Tibial artery (tissue), 4 donors: Measurements from ENCODE around the gene HAS3.
A peak's percentile ranks its signal among the peaks of the same experiment; 100 is the strongest.
"Not testable (repeated sequence)": the region's sequence is repeated elsewhere in the genome, so short reads cannot be mapped to it uniquely, and the experiment has no call there.

Source experiments
- DNase-seq, 2 donors: peaks; one replicate each; pipeline ENCODE4 v3.0.0-alpha.2; 2019
- H3K27ac ChIP-seq, 2 donors: fragments of 200-600 bp; sonication (generic) in 1 of 2; 1 replicate in 1 of 2; 2 replicates in 1 of 2; pipeline ENCODE4 v1.5.1; 2018 to 2019; ENCODE audit warnings: mild to moderate bottlenecking in 1 of 2
- H3K27me3 ChIP-seq, 2 donors: fragments of 200-600 bp; sonication (generic) in 1 of 2; one replicate each; pipeline versions ENCODE4 v1.5.1 to v1.6.0; 2016 to 2019
- H3K36me3 ChIP-seq, 3 donors: fragments of 200-600 bp; sonication (generic) in 2 of 3; one replicate each; pipeline ENCODE4 v1.5.1; 2016 to 2019; ENCODE audit warnings: mild to moderate bottlenecking in 2 of 3
- H3K4me1 ChIP-seq, 4 donors: fragments of 200-600 bp; sonication (generic) in 2 of 4; 1 replicate in 3 of 4; 2 replicates in 1 of 4; pipeline ENCODE4 v1.5.1; 2016 to 2019
- H3K4me3 ChIP-seq, 2 donors: fragments of 200-600 bp; sonication (generic) in 1 of 2; 1 replicate in 1 of 2; 2 replicates in 1 of 2; pipeline ENCODE4 v1.5.1; 2018 to 2019; ENCODE audit warnings: mild to moderate bottlenecking in 2 of 2
- H3K9me3 ChIP-seq, 3 donors: fragments of 200-600 bp; sonication (generic) in 1 of 3; one replicate each; pipeline ENCODE4 v1.5.1; 2016 to 2019
- CTCF ChIP-seq, 2 experiments: fragments of 200-600 bp in 1 of 2; fragments of 450-650 bp in 1 of 2; IDR thresholded peaks; one replicate each; pipeline ENCODE4 v1.5.1; 2017 to 2019; ENCODE audit warnings: antibody characterized with exemption in 2 of 2, mild to moderate bottlenecking in 1 of 2, moderate library complexity in 1 of 2
- intact Hi-C: fragments of 100-400 bp; cut with DNase I; formaldehyde crosslinking; loops from one replicate; pipeline ENCODE4 v1.15.0; 2023; ENCODE audit warnings: low total_unique reads

HAS3 gene

DNA sequence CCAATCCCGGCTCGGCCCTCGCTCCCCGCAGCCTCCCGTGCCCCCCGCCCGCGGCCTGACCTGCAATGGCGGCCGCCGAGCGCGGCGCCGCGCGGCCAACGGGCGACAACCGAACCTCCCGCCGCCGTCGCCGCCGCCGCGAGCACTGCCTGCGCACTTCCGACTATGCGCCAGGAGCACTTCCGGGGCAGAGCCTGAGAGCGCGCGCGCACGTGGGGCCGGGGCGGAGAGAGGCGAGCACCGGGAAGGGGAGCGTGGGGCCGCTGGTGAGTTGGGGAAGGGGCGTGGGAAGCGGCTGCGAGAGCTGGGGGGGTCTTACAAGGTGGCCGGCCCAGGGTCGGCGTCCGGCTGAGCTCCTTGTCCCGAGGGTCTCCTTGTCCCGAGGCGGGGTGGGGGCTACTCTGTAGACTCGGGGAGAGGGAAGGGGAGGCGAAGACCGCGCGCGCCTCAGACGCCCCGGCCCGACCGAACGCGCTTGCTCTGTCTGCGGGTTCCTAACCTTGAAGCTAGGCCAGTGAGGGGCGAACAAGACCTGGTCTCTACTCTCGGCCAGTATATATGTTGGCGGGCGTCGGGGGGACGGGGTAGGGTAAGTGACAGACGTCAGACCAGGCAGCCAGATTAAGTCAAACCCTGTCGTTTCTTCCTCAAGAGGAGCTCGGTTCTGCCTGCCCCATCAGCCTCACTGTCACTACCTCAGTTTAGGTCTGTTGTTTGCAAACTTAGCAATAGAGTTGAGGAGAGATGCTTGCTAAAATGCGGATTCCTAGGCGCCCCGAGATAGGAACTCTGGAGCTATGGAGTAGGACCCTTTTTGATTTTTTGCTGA is 27.2 kb downstream of the HAS3 start, which contains the start of the genes CHTF8 and UTP4:
Gene CHTF8 (minus strand): TSS at position 165 of the 829 bp plus-strand sequence. CDS start 11,130 bp downstream, outside the sequence.
Gene UTP4 (plus strand): TSS at position 226 of the 829 bp plus-strand sequence. CDS start 811 bp downstream, outside the sequence.
- Histone ChIP-seq H3K36me3 (peaks cover 0 to 24% (median 15%) of the 10 kb centered on the region in 3 donors), H3K27me3 (no peaks in the 10 kb centered on the region), H3K9me3 (no peaks in the 10 kb centered on the region), H3K4me3 (peak within 1 kb of the TSS; percentile 81 to 95), H3K27ac (peak within 1 kb of the TSS; percentile 77 to 81), H3K4me1 (peaks cover 0 to 39% (median 25%) of the 10 kb centered on the region in 4 donors)
- intact Hi-C loops, result no loop called here
- TF ChIP-seq CTCF (IDR thresholded peaks at IDR 0.05), result peak in 1 of 2 experiments; percentile 10
- peak; percentile 82 to 89 for DNase-seq

DNA sequence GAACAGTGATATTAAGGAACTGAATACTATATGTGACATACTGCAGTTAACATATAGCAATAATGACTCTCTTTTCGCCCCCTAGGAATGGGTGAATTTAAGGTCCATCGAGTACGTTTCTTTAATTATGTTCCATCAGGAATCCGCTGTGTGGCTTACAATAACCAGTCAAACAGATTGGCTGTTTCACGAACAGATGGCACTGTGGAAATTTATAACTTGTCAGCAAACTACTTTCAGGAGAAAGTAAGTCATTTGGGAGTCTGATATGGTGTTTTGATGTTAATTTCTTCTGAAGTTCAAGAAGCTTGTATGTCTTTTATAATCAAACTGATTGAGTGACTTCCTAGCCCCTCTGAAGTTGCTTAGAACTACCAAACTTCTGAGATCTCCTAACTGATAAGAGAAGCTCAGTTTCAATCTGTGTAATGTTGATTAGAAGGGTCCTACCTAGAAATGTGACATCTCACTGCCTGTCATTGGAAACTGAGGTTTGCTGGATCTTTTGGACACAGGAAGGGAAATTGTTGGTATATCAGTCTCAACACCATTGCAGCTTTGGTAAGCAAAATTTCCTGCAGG is 28.0 kb downstream of the HAS3 start:
- intact Hi-C loops, result no loop called here
- peaks cover 0 to 25% (median 12%) of the 10 kb centered on the region in 3 donors for H3K36me3 ChIP-seq
- H3K9me3 ChIP-seq, result no peaks in the 10 kb centered on the region
- no peak for DNase-seq
- peak overlapping the region; percentile 81 to 95 for H3K4me3 ChIP-seq
- no peaks in the 10 kb centered on the region for H3K27me3 ChIP-seq
- H3K27ac ChIP-seq, result peak overlapping the region in 1 of 2 donors; percentile 77
- no peak for TF ChIP-seq CTCF (IDR thresholded peaks at IDR 0.05)
- peaks cover 0 to 39% (median 23%) of the 10 kb centered on the region in 4 donors for H3K4me1 ChIP-seq

DNA sequence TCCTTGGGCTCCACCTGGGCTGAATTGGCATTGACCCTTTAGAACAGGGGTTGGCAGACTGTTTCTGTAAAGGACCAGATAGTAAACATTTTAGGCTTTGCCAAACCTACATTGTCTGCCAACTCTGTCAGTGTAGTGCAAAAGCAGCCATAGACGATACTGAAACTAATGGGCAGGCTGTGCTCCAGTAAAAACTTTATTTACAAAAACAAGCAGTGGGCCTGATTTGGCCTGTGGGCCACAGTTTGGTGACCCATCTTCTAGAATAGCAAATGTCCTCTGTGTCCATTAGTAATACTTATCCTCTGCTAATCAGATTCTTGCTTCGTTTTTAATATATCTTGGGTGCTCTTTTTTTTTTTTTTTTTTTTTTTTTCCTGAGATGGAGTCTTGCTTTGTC is 33.2 kb downstream of the HAS3 start:
- H3K36me3 ChIP-seq, result peaks cover 19 to 59% (median 56%) of the 10 kb centered on the region in 3 donors
- intact Hi-C loops, result no loop called here

DNA sequence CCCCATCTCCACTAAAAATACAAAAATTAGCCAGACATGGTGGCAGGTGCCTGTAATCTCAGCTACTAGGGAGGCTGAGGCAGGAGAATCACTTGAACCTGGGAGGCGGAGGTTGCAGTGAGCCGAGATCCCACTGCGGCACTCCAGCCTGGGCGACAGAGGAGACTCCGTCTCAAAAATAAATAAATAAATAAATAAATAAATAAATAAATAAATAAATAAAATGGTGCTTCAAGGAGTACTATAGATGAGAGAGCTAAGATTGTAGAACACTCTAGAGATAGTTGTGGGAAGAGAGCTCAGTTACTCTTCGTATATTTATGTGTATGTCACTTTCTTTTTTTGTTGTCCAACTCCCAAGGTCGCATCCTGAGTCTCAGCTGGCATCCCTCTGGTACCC is 34.0 kb downstream of the HAS3 start:
- H3K27me3 ChIP-seq, H3K4me1 ChIP-seq, intact Hi-C loops, H3K27ac ChIP-seq, H3K4me3 ChIP-seq, DNase-seq, H3K9me3 ChIP-seq: not testable (repeated sequence)
- H3K36me3 ChIP-seq, result peaks cover 19 to 68% (median 65%) of the 10 kb centered on the region in 3 donors

More for the DNA sequence above, 33.2 kb downstream of the HAS3 start:
- no peaks in the 10 kb centered on the region for H3K27me3 ChIP-seq
- TF ChIP-seq CTCF (IDR thresholded peaks at IDR 0.05), result no peak
- no peak overlapping the region for H3K27ac ChIP-seq
- H3K4me1 ChIP-seq, result peaks cover 0 to 6% (median 4%) of the 10 kb centered on the region in 4 donors
- no peak for DNase-seq
- H3K9me3 ChIP-seq, result no peaks in the 10 kb centered on the region
- H3K4me3 ChIP-seq, result no peak overlapping the region

GRCh38 chr16:69141014-69141413 is 35.6 kb downstream of the HAS3 start:
- Histone ChIP-seq H3K27me3 (no peaks in the 10 kb centered on the region), H3K27ac (no peak overlapping the region), H3K4me3 (no peak overlapping the region), H3K9me3 (no peaks in the 10 kb centered on the region), H3K4me1 (peaks cover 0 to 5% (median 0%) of the 10 kb centered on the region in 4 donors), H3K36me3 (peaks cover 19 to 80% (median 76%) of the 10 kb centered on the region in 3 donors)
- intact Hi-C loops, result no loop called here
- DNase-seq, result no peak
- no peak for TF ChIP-seq CTCF (IDR thresholded peaks at IDR 0.05)

DNA sequence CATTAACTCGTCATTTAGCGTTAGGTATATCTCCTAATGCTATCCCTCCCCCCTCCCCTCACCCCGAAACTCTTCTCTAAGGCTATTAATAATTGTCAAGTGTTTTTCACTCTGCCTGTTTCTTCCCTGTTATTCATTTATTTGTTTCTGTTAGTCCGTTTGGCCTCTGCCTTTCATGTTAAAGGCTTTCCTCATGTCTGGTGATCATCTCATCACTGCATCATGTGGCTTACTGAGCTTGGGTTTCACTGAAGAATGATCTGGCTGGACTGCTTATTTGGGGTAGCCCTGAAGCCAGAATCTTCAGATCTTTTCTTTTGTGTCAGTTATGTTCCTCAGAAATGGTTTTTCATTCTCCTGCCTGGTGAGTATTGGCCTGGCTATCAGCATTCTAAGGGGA is 36.5 kb downstream of the HAS3 start:
- intact Hi-C loops, result no loop called here
- H3K9me3 ChIP-seq, result no peaks in the 10 kb centered on the region
- DNase-seq, result no peak
- peaks cover 0 to 5% (median 0%) of the 10 kb centered on the region in 4 donors for H3K4me1 ChIP-seq
- H3K27ac ChIP-seq, result no peak overlapping the region
- peaks cover 19 to 88% (median 72%) of the 10 kb centered on the region in 3 donors for H3K36me3 ChIP-seq
- no peak overlapping the region for H3K4me3 ChIP-seq
- H3K27me3 ChIP-seq, result no peaks in the 10 kb centered on the region
- no peak for TF ChIP-seq CTCF (IDR thresholded peaks at IDR 0.05)
